ENCODE results near the gene CDH23. TPM values are rescaled to one million over a fixed set of nuclear protein-coding genes. Genes with fewer than 3 reads are reported as not detected.
A peak's percentile ranks its signal among the peaks of the same experiment; 100 is the strongest.
"Not testable (repeated sequence)": the region's sequence is repeated elsewhere in the genome, so short reads cannot be mapped to it uniquely, and the experiment has no call there.

Gene CDH23
- total RNA-seq, 4 donors from 2014 or later: 13.8 to 20.1 (median 17.3) TPM

GRCh38 chr10:71849461-71849908 lies 452.8 kb downstream of the CDH23 start:
- Histone ChIP-seq H3K27me3 (no peaks in the 10 kb centered on the region), H3K9me3 (no peaks in the 10 kb centered on the region), H3K4me1 (peaks cover 0 to 71% (median 30%) of the 10 kb centered on the region in 4 donors), H3K36me3 (no peaks in the 10 kb centered on the region), H3K4me3 (peak overlapping the region; percentile 76 to 100 (median 98)), H3K27ac (peak overlapping the region in 2 of 4 donors; percentile 98 to 100)
- 87 to 88% methylated on average over 17 of the region's 17 CpGs for WGBS, 2 donors
- DNase-seq (ENCODE audit: low spot score in 2 of 2): no peak
- TF ChIP-seq EP300 (IDR thresholded peaks at IDR 0.05): no peak
- TF ChIP-seq CTCF (IDR thresholded peaks at IDR 0.05): no peak
- TF ChIP-seq POLR2A (IDR thresholded peaks at IDR 0.05): no peak

- DNase-seq (ENCODE audit: low spot score in 2 of 2): no peak
- no peaks in the 10 kb centered on the region for H3K9me3 ChIP-seq
- peaks cover 0 to 69% (median 31%) of the 10 kb centered on the region in 4 donors for H3K4me1 ChIP-seq
- TF ChIP-seq CTCF (IDR thresholded peaks at IDR 0.05) (no peak), EP300 (IDR thresholded peaks at IDR 0.05) (no peak), POLR2A (IDR thresholded peaks at IDR 0.05) (no peak)
- H3K27ac ChIP-seq: peak overlapping the region; percentile 96 to 100 (median 98)
- no peaks in the 10 kb centered on the region for H3K27me3 ChIP-seq
- WGBS, 2 donors: 4 to 6% methylated on average over 13 of the region's 13 CpGs
- no peaks in the 10 kb centered on the region for H3K36me3 ChIP-seq
- peak overlapping the region; percentile 76 to 100 (median 98) for H3K4me3 ChIP-seq
Measured at GRCh38 chr10:71850021-71850742, 453.5 kb downstream of the CDH23 start.

- Histone ChIP-seq H3K4me1 (peaks cover 0 to 62% (median 31%) of the 10 kb centered on the region in 4 donors), H3K4me3 (peak within 1 kb of the TSS; percentile 76 to 100 (median 98)), H3K27ac (peak within 1 kb of the TSS; percentile 96 to 100 (median 98)), H3K9me3 (no peaks in the 10 kb centered on the region), H3K36me3 (no peaks in the 10 kb centered on the region), H3K27me3 (no peaks in the 10 kb centered on the region)
- WGBS, 2 donors: 1 to 2% methylated on average over 18 to 49 of the region's 49 CpGs
- DNase-seq (ENCODE audit: low spot score in 2 of 2): peak; percentile 97
- TF ChIP-seq POLR2A (IDR thresholded peaks at IDR 0.05): peak; percentile 98 to 100
- peak; percentile 97 to 100 for TF ChIP-seq EP300 (IDR thresholded peaks at IDR 0.05)
- TF ChIP-seq CTCF (IDR thresholded peaks at IDR 0.05): peak in 2 of 5 experiments; percentile 42 to 47
Measured at GRCh38 chr10:71850743-71851464, 454.2 kb downstream of the CDH23 start, which contains the start of gene PSAP. TSS of gene PSAP (minus strand) at chr10:71851251. CDS start at chr10:71851221, 30 bp downstream.

GRCh38 chr10:71851465-71852095 lies 454.9 kb downstream of the CDH23 start:
- 50 to 53% methylated on average over 20 of the region's 20 CpGs for WGBS, 2 donors
- DNase-seq (ENCODE audit: low spot score in 2 of 2): not testable (repeated sequence)

GRCh38 chr10:71852355-71852937 lies 455.7 kb downstream of the CDH23 start:
- H3K4me3 ChIP-seq: no peak overlapping the region
- H3K27me3 ChIP-seq: no peaks in the 10 kb centered on the region
- H3K4me1 ChIP-seq: peaks cover 0 to 47% (median 31%) of the 10 kb centered on the region in 4 donors
- WGBS, 2 donors: 74 to 80% methylated on average over 11 of the region's 11 CpGs
- no peaks in the 10 kb centered on the region for H3K9me3 ChIP-seq
- H3K27ac ChIP-seq: peak overlapping the region in 3 of 4 donors; percentile 15 to 100 (median 62)
- no peaks in the 10 kb centered on the region for H3K36me3 ChIP-seq
- TF ChIP-seq CTCF (IDR thresholded peaks at IDR 0.05): no peak
- TF ChIP-seq EP300 (IDR thresholded peaks at IDR 0.05): peak in 1 of 2 donors; percentile 28
- TF ChIP-seq POLR2A (IDR thresholded peaks at IDR 0.05): no peak
- DNase-seq (ENCODE audit: low spot score in 2 of 2): peak in 1 of 2 donors; percentile 42

More at GRCh38 chr10:71851465-71852095, 454.9 kb downstream of the CDH23 start:
- not testable (repeated sequence) for H3K36me3 ChIP-seq, H3K9me3 ChIP-seq, H3K27me3 ChIP-seq
- peak overlapping the region; percentile 76 to 100 (median 98) for H3K4me3 ChIP-seq
- peak overlapping the region; percentile 96 to 100 (median 98) for H3K27ac ChIP-seq
- peaks cover 0 to 56% (median 31%) of the 10 kb centered on the region in 4 donors for H3K4me1 ChIP-seq
